ENCODE data around the gene RAPGEFL1. TPM values are rescaled to one million over a fixed set of nuclear protein-coding genes. Genes with fewer than 3 reads are reported as not detected.

Gene RAPGEFL1
- total RNA-seq, 4 donors from 2014 or later, result 2.4 to 7.3 (median 5.2) TPM

DNA sequence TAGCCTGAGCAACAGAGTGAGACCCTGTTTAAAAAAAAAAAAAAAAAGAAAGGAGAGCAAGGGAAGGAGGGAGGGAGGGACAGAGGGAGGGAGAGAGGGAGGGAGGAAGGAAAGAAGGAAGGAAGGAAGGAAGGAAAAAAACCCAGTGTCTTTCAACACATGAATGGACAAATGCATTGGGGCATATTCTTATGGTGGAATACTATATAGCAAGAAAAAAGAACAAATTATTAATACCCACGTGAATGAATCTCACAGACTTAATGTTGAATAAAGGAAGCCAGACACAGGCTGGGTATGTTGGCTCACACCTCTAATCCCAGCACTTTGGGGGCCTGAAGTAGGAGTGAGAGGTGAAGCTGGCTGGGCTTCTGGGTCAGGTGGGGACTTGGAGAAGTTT is 20.3 kb downstream of the RAPGEFL1 start:
- TF ChIP-seq, protein P1, sequence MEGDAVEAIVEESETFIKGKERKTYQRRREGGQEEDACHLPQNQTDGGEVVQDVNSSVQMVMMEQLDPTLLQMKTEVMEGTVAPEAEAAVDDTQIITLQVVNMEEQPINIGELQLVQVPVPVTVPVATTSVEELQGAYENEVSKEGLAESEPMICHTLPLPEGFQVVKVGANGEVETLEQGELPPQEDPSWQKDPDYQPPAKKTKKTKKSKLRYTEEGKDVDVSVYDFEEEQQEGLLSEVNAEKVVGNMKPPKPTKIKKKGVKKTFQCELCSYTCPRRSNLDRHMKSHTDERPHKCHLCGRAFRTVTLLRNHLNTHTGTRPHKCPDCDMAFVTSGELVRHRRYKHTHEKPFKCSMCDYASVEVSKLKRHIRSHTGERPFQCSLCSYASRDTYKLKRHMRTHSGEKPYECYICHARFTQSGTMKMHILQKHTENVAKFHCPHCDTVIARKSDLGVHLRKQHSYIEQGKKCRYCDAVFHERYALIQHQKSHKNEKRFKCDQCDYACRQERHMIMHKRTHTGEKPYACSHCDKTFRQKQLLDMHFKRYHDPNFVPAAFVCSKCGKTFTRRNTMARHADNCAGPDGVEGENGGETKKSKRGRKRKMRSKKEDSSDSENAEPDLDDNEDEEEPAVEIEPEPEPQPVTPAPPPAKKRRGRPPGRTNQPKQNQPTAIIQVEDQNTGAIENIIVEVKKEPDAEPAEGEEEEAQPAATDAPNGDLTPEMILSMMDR (IDR thresholded peaks at IDR 0.05; ENCODE audit: low read depth), result no peak

DNA sequence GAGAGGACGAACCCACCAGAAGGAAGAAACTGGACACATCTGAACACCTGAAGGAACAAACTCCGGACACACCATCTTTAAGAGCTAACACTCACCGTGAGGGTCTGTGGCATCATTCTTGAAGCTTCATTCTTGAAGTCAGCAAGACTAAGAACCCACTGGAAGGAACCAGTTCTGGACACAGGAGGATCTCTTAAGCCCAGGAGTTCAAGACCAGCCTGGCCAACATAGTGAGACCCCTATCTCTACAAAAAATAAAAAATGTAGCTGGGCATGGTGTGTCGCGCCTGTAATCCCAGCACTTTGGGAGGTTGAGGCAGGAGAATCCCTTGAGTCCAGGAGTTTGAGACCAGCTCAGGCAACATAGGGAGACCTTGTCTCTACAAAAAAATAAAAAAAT is 21.3 kb downstream of the RAPGEFL1 start:
- TF ChIP-seq, protein P1 (IDR thresholded peaks at IDR 0.05; ENCODE audit: low read depth), result no peak

DNA sequence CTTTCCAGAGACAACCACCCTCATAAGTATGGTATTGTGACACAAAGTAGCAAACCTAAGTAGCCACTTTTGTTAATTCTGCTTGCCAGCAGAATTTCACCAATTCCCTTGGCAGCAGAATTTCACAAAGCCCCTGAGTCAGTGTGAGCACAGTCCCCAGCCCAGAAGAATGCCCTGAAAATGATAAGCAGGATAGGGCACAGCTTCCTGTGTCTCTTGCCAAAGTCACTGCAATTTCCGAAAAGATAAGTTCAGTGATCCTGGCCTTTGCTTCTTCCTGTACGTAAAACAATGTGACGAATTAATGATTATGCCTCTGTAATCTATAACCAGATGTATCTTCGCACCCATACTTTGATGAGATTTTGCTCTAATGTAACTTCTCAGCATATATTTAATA is 25.9 kb downstream of the RAPGEFL1 start:
- TF ChIP-seq, protein P1 (IDR thresholded peaks at IDR 0.05; ENCODE audit: low read depth), result no peak

DNA sequence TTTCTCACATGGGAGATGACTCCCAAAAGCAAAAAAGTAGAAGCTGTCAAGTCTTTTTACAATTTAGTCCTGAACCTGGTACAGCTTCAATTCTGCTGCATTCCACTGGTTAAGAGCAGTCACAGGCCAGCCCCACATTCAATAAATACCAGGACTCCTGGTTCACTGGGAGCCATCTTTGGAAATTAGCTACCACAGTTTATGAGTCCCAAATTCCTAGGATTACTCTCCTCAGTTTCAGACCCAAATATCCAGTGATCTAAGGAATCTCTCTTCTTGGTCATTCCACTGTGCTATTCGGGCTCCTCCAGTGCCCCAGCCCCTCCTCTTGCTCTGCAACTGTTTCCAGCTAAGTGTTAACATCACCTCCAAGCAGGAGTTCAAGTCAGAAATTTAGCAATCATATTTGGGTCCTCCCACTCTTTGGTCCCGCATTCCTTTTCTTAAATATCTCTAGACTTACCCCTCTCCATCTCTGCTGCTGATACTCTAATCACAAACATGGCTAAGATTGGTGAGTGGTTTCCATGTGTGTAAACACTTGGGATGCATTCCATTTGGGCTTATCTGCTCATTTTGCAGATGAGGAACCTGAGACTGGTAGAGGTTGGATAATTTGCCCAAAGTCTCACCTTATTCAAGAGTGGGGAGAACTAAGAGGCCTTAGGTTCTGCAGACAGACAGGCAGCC is 32.3 kb downstream of the RAPGEFL1 start:
- TF ChIP-seq, protein P1 (IDR thresholded peaks at IDR 0.05; ENCODE audit: low read depth), result no peak

- TF ChIP-seq, protein P1 (IDR thresholded peaks at IDR 0.05; ENCODE audit: low read depth), result no peak
These were observed 40.9 kb downstream of the RAPGEFL1 start for GRCh38 chr17:40218006-40218739.

DNA sequence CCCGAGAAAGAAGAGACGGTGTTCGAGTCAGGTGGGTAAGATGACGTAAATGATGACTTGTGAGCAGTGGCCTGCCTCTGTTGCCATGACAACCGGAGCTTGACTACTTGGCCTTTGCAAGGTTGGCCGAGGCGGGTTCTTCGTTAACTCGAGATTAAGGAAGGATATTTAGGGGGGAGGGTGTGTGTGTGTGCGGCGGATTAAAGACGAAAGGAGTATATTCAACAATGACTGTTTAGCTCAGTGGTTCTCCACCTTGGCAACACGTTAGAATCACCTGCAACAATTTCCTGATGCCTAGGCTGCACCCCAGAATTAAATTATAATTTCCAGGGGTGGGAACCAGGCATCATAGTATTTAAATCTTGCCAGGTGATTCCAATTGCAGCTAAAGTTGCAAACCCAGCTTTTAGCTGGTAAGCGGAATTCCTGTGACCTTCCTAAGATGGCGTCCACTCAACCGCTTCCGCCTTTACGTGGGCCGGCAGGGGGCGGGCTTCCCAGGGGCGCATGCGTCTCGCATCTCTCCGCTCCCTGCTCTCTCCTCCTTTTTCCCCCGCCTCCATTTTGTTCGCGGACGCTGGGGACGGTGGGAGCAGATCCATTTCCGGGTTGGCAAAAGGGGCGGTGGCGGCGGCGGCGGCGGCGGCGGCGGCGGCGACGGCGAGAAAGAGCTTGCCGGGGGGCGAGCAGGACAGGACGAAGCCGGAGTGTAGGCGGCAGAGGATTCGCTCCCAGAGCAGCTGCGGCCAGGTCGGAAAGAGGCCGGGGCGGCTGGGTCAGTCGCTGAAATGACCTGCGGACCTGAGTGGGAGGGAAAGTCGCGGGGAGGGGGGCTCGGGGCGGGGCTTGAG is 41.7 kb downstream of the RAPGEFL1 start, which contains the start of gene WIPF2:
Gene WIPF2 (plus strand): TSS at position 565 of the 854 bp plus-strand sequence. CDS start 37,156 bp downstream, outside the sequence.
- TF ChIP-seq, protein P1 (IDR thresholded peaks at IDR 0.05; ENCODE audit: low read depth), result no peak

Measured in subcutaneous adipose tissue (tissue), 4 donors.